WTC11 (cell line): Measurements from ENCODE around the gene SREBF1. TPM values are rescaled to one million over a fixed set of nuclear protein-coding genes. Genes with fewer than 3 reads are reported as not detected.

Source experiments
- ATAC-seq: fragments of 200-7000 bp; cut with Tn5 transposase; 2 replicates; pipeline ENCODE4 v1.10.0; 2021; ENCODE audit warnings: mild to moderate bottlenecking, moderate library complexity
- CTCF ChIA-PET: fragments of 300-600 bp; sonication (Branson Sonifier 250); formaldehyde crosslinking; loops from one replicate; lab custom pipeline; 2021; ENCODE audit warnings: antibody characterized with exemption; lab: Charles Lee
- POLR2A ChIA-PET: fragments of 350-600 bp; sonication (Branson Sonifier 250); formaldehyde crosslinking; loops from one replicate; lab custom pipeline; 2021; ENCODE audit warnings: antibody characterized with exemption; lab: Charles Lee
- DNase-seq: peaks from one replicate; pipeline ENCODE4 v3.0.0; 2021; ENCODE audit warnings: low spot score
- H3K27ac Mint-ChIP-seq: 2 replicates; pipeline ENCODE4 v1.8.0; 2021; ENCODE audit warnings: mixed read lengths
- H3K27me3 Mint-ChIP-seq: 2 replicates; pipeline ENCODE4 v1.8.0; 2021; ENCODE audit warnings: low read depth, mild to moderate bottlenecking, moderate library complexity, mixed read lengths
- H3K36me3 Mint-ChIP-seq: 2 replicates; pipeline ENCODE4 v1.8.0; 2021; ENCODE audit warnings: mixed read lengths
- H3K4me1 Mint-ChIP-seq: 2 replicates; pipeline ENCODE4 v1.8.0; 2022; ENCODE audit warnings: mixed read lengths
- H3K4me3 Mint-ChIP-seq: 2 replicates; pipeline ENCODE4 v1.8.0; 2021; ENCODE audit warnings: mild to moderate bottlenecking, moderate library complexity, mixed read lengths
- H3K9me3 Mint-ChIP-seq: 2 replicates; pipeline ENCODE4 v1.8.0; 2021; ENCODE audit warnings: mixed read lengths
- ATF1 ChIP-seq: sonication (generic); formaldehyde crosslinking; IDR thresholded peaks from 2 replicates; pipeline ENCODE4 v1.8.1; 2023; ENCODE audit warnings: mild to moderate bottlenecking, moderate library complexity, missing genetic modification reagents
- ESRRA ChIP-seq: sonication (generic); formaldehyde crosslinking; IDR thresholded peaks from 2 replicates; pipeline ENCODE4 v1.8.1; 2022; ENCODE audit warnings: mild to moderate bottlenecking, missing genetic modification reagents, borderline replicate concordance
- FOXJ3 ChIP-seq: sonication (generic); formaldehyde crosslinking; IDR thresholded peaks from 2 replicates; pipeline ENCODE4 v1.9.0; 2021; ENCODE audit warnings: missing genetic modification reagents, mild to moderate bottlenecking, borderline replicate concordance
- GABPB1 ChIP-seq: sonication (generic); formaldehyde crosslinking; IDR thresholded peaks from 2 replicates; pipeline ENCODE4 v1.8.1; 2023; ENCODE audit warnings: mild to moderate bottlenecking, missing genetic modification reagents
- GTF2I ChIP-seq: fragments of 250-450 bp; sonication (Bioruptor Pico); conservative IDR thresholded peaks from 2 replicates; pipeline ENCODE4 v1.4.0; 2021; ENCODE audit warnings: mild to moderate bottlenecking
- IRF2 ChIP-seq: sonication (generic); formaldehyde crosslinking; IDR thresholded peaks from 2 replicates; pipeline ENCODE4 v1.8.0; 2022; ENCODE audit warnings: low read depth, missing genetic modification reagents, borderline replicate concordance
- JAZF1 ChIP-seq: fragments of 250-450 bp; sonication (Bioruptor Pico); IDR thresholded peaks from 2 replicates; pipeline ENCODE4 v1.9.0; 2021; ENCODE audit warnings: moderate library complexity, mild to moderate bottlenecking, inconsistent platforms
- NR3C1 ChIP-seq: sonication (generic); formaldehyde crosslinking; conservative IDR thresholded peaks from 2 replicates; pipeline ENCODE4 v1.8.1; 2023; ENCODE audit warnings: low read depth, mild to moderate bottlenecking, missing genetic modification reagents
- SMAD4 ChIP-seq: sonication (generic); formaldehyde crosslinking; IDR thresholded peaks from 2 replicates; pipeline ENCODE4 v1.8.0; 2022; ENCODE audit warnings: mild to moderate bottlenecking, missing genetic modification reagents
- SOX15 ChIP-seq: fragments of 250-450 bp; sonication (Bioruptor Pico); IDR thresholded peaks from 2 replicates; pipeline ENCODE4 v1.9.0; 2021; ENCODE audit warnings: mild to moderate bottlenecking
- TEAD1 ChIP-seq: sonication (generic); formaldehyde crosslinking; IDR thresholded peaks from 2 replicates; pipeline ENCODE4 v1.8.0; 2022; ENCODE audit warnings: mild to moderate bottlenecking, missing genetic modification reagents
- ZBTB21 ChIP-seq: sonication (generic); formaldehyde crosslinking; IDR thresholded peaks from 2 replicates; pipeline ENCODE4 v1.8.1; 2023; ENCODE audit warnings: mild to moderate bottlenecking, missing genetic modification reagents, borderline replicate concordance
- ZNF232 ChIP-seq: sonication (generic); formaldehyde crosslinking; IDR thresholded peaks from 2 replicates; pipeline ENCODE4 v1.8.0; 2022; ENCODE audit warnings: mild to moderate bottlenecking, missing genetic modification reagents
- ZNF416 ChIP-seq: fragments of 250-450 bp; sonication (Bioruptor Pico); IDR thresholded peaks from 2 replicates; pipeline ENCODE4 v1.9.0; 2021; ENCODE audit warnings: mild to moderate bottlenecking, inconsistent platforms
- total RNA-seq: library from RNA; stranded (reverse); gene quantifications from 3 replicates; pipeline ENCODE4 v1.2.3, GENCODE V29; 2021
- TF ChIP-seq, protein P1 (sequence below): sonication (generic); formaldehyde crosslinking; IDR thresholded peaks from 2 replicates; pipeline ENCODE4 v1.8.1; 2023; ENCODE audit warnings: mild to moderate bottlenecking, missing genetic modification reagents, borderline replicate concordance
- TF ChIP-seq, protein P2 (sequence below): fragments of 250-450 bp; sonication (Bioruptor Pico); IDR thresholded peaks from 2 replicates; pipeline ENCODE4 v1.9.0; 2021; ENCODE audit warnings: mild to moderate bottlenecking
- TF ChIP-seq, protein P3 (sequence below): sonication (generic); formaldehyde crosslinking; IDR thresholded peaks from 2 replicates; pipeline ENCODE4 v1.8.0; 2023; ENCODE audit warnings: missing genetic modification reagents, mild to moderate bottlenecking, borderline replicate concordance

Gene SREBF1
- total RNA-seq, 1 experiment from 2014 or later, result 93.7 TPM

DNA sequence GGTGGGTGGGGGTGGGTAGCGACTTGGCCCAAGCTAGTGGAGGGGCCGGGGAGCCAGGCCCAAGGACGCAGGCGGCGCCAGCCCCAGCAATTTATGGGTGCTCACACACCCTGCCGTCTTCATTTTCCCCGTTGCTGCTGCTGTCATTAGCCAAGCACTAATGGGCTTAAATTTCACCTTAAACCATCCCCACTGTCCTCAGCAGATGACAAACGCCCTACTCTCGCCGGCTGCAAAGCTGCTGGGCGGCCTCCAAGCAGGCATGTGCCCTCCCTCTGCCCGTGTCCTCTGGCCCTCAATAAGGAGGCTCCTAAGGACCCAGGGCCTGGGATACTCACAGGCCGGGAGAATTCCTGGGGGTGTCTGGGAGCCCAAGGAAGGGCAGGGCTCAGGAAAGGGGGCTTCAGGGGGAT is 66.1 kb downstream of the SREBF1 start:
- Mint-ChIP-seq H3K36me3 (no peaks in the 10 kb centered on the region), H3K27me3 (no peaks in the 10 kb centered on the region; the same call in 1 of the 2 replicates), H3K27ac (no peak overlapping the region), H3K9me3 (no peaks in the 10 kb centered on the region), H3K4me1 (peaks cover 19% of the 10 kb centered on the region), H3K4me3 (no peak overlapping the region)
- no peak for ATAC-seq
- POLR2A ChIA-PET, result interaction anchor here (0.6 kb wide), 1 partner anchor 274 kb away, joined by 3 read pairs; the partner anchor contains the start of gene RASD1
- DNase-seq, result no peak
- TF ChIP-seq ZNF232 (no peak), GABPB1 (no peak), JAZF1 (CRISPR knock-in tag) (no peak), TEAD1 (CRISPR knock-in tag) (no peak), ESRRA (CRISPR knock-in tag) (no peak), ATF1 (CRISPR knock-in tag) (no peak), FOXJ3 (CRISPR knock-in tag) (no peak), SMAD4 (CRISPR knock-in tag) (no peak), NR3C1 (CRISPR knock-in tag) (no peak), ZNF416 (CRISPR knock-in tag) (no peak), GTF2I (CRISPR knock-in tag) (no peak), ZBTB21 (CRISPR knock-in tag) (no peak), SOX15 (CRISPR knock-in tag) (no peak), IRF2 (no peak)
- TF ChIP-seq, protein P1, sequence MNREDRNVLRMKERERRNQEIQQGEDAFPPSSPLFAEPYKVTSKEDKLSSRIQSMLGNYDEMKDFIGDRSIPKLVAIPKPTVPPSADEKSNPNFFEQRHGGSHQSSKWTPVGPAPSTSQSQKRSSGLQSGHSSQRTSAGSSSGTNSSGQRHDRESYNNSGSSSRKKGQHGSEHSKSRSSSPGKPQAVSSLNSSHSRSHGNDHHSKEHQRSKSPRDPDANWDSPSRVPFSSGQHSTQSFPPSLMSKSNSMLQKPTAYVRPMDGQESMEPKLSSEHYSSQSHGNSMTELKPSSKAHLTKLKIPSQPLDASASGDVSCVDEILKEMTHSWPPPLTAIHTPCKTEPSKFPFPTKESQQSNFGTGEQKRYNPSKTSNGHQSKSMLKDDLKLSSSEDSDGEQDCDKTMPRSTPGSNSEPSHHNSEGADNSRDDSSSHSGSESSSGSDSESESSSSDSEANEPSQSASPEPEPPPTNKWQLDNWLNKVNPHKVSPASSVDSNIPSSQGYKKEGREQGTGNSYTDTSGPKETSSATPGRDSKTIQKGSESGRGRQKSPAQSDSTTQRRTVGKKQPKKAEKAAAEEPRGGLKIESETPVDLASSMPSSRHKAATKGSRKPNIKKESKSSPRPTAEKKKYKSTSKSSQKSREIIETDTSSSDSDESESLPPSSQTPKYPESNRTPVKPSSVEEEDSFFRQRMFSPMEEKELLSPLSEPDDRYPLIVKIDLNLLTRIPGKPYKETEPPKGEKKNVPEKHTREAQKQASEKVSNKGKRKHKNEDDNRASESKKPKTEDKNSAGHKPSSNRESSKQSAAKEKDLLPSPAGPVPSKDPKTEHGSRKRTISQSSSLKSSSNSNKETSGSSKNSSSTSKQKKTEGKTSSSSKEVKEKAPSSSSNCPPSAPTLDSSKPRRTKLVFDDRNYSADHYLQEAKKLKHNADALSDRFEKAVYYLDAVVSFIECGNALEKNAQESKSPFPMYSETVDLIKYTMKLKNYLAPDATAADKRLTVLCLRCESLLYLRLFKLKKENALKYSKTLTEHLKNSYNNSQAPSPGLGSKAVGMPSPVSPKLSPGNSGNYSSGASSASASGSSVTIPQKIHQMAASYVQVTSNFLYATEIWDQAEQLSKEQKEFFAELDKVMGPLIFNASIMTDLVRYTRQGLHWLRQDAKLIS, result no peak
- TF ChIP-seq, protein P2, sequence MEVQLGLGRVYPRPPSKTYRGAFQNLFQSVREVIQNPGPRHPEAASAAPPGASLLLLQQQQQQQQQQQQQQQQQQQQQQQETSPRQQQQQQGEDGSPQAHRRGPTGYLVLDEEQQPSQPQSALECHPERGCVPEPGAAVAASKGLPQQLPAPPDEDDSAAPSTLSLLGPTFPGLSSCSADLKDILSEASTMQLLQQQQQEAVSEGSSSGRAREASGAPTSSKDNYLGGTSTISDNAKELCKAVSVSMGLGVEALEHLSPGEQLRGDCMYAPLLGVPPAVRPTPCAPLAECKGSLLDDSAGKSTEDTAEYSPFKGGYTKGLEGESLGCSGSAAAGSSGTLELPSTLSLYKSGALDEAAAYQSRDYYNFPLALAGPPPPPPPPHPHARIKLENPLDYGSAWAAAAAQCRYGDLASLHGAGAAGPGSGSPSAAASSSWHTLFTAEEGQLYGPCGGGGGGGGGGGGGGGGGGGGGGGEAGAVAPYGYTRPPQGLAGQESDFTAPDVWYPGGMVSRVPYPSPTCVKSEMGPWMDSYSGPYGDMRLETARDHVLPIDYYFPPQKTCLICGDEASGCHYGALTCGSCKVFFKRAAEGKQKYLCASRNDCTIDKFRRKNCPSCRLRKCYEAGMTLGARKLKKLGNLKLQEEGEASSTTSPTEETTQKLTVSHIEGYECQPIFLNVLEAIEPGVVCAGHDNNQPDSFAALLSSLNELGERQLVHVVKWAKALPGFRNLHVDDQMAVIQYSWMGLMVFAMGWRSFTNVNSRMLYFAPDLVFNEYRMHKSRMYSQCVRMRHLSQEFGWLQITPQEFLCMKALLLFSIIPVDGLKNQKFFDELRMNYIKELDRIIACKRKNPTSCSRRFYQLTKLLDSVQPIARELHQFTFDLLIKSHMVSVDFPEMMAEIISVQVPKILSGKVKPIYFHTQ (CRISPR knock-in tag), result no peak
- TF ChIP-seq, protein P3, sequence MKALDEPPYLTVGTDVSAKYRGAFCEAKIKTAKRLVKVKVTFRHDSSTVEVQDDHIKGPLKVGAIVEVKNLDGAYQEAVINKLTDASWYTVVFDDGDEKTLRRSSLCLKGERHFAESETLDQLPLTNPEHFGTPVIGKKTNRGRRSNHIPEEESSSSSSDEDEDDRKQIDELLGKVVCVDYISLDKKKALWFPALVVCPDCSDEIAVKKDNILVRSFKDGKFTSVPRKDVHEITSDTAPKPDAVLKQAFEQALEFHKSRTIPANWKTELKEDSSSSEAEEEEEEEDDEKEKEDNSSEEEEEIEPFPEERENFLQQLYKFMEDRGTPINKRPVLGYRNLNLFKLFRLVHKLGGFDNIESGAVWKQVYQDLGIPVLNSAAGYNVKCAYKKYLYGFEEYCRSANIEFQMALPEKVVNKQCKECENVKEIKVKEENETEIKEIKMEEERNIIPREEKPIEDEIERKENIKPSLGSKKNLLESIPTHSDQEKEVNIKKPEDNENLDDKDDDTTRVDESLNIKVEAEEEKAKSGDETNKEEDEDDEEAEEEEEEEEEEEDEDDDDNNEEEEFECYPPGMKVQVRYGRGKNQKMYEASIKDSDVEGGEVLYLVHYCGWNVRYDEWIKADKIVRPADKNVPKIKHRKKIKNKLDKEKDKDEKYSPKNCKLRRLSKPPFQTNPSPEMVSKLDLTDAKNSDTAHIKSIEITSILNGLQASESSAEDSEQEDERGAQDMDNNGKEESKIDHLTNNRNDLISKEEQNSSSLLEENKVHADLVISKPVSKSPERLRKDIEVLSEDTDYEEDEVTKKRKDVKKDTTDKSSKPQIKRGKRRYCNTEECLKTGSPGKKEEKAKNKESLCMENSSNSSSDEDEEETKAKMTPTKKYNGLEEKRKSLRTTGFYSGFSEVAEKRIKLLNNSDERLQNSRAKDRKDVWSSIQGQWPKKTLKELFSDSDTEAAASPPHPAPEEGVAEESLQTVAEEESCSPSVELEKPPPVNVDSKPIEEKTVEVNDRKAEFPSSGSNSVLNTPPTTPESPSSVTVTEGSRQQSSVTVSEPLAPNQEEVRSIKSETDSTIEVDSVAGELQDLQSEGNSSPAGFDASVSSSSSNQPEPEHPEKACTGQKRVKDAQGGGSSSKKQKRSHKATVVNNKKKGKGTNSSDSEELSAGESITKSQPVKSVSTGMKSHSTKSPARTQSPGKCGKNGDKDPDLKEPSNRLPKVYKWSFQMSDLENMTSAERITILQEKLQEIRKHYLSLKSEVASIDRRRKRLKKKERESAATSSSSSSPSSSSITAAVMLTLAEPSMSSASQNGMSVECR (CRISPR knock-in tag), result no peak
- CTCF ChIA-PET, result interaction anchor here (1.2 to 1.5 kb wide), 2 partner anchors 10 to 42 kb away, joined by 3 read pairs; no protein-coding TSS in a partner anchor
